PC-3 (cell line): ENCODE measurements around the gene CASZ1.

Experiments
- CTCF ChIP-seq: fragments of 300-600 bp; sonication (generic); conservative IDR thresholded peaks from 2 replicates; pipeline ENCODE4 v1.5.1; 2017; ENCODE audit warnings: antibody characterized with exemption, low read depth, mild to moderate bottlenecking, low read length
- EZH2 ChIP-seq: fragments of 300-600 bp; sonication (generic); IDR thresholded peaks from one replicate; pipeline ENCODE4 v1.6.1; 2017; ENCODE audit warnings: antibody characterized with exemption, mild to moderate bottlenecking, low read length; ENCODE audit not compliant: unreplicated experiment

- TF ChIP-seq CTCF = no peak
- no peak for TF ChIP-seq EZH2
These were observed 37.4 kb upstream of the CASZ1 start for GRCh38 chr1:10833630-10834557.
